SU-DHL-6 (cell line): ENCODE measurements around the gene SUGCT.

Experiments used
- H2AFZ ChIP-seq: fragments of 200-600 bp; sonication (generic); 2 replicates; pipeline ENCODE4 v1.6.1; 2014; ENCODE audit warnings: low read depth, mild to moderate bottlenecking, moderate library complexity, mixed read lengths, antibody characterized with exemption, low read length; ENCODE audit not compliant: severe bottlenecking
- H3F3A ChIP-seq: fragments of 200-600 bp; shearing (Covaris generic); 2 replicates; pipeline ENCODE4 v1.6.0; 2016; ENCODE audit warnings: antibody characterized with exemption, mild to moderate bottlenecking; ENCODE audit not compliant: insufficient read depth
- H3K27ac ChIP-seq: fragments of 200-600 bp; sonication (generic); 2 replicates; pipeline ENCODE4 v1.5.1; 2016; ENCODE audit warnings: low read depth, mild to moderate bottlenecking, low read length, moderate library complexity, mixed read lengths
- H3K27me3 ChIP-seq: fragments of 200-600 bp; sonication (generic), shearing (Covaris generic); 2 replicates; pipeline ENCODE4 v1.6.0; 2014; ENCODE audit warnings: mild to moderate bottlenecking, low read length
- H3K36me3 ChIP-seq: fragments of 200-600 bp; sonication (generic); 2 replicates; pipeline ENCODE4 v1.6.1; 2014; ENCODE audit warnings: mild to moderate bottlenecking, low read length, mixed read lengths
- H3K4me2 ChIP-seq: fragments of 300-600, 200-600 bp; shearing (Covaris generic), sonication (generic); 2 replicates; pipeline ENCODE4 v1.6.0; 2014; ENCODE audit warnings: low read length, low read depth, mild to moderate bottlenecking; ENCODE audit not compliant: poor library complexity, severe bottlenecking
- H3K4me3 ChIP-seq: fragments of 200-600 bp; sonication (generic); 2 replicates; pipeline ENCODE4 v1.5.1; 2014; ENCODE audit warnings: antibody characterized with exemption, low read length, mild to moderate bottlenecking, mixed read lengths; ENCODE audit not compliant: insufficient read depth, poor library complexity, severe bottlenecking
- H3K79me2 ChIP-seq: fragments of 200-600 bp; sonication (generic); 2 replicates; pipeline ENCODE4 v1.6.1; 2014; ENCODE audit warnings: mild to moderate bottlenecking, low read length, moderate library complexity; ENCODE audit not compliant: insufficient read depth
- H3K9ac ChIP-seq: fragments of 200-600 bp; sonication (generic); 2 replicates; pipeline ENCODE4 v1.7.0; 2014; ENCODE audit warnings: mild to moderate bottlenecking, low read length
- H3K9me2 ChIP-seq: fragments of 200-600 bp; sonication (generic); replicated peaks from 2 replicates; pipeline ENCODE4 v1.6.1; 2014; ENCODE audit warnings: low read length; ENCODE audit not compliant: insufficient read depth
- H3K9me3 ChIP-seq: fragments of 200-600 bp; sonication (generic); 2 replicates; pipeline ENCODE4 v1.6.1; 2014; ENCODE audit warnings: low read length, mixed read lengths; ENCODE audit not compliant: insufficient read depth
- H4K20me1 ChIP-seq: fragments of 200-600 bp; sonication (generic); 2 replicates; pipeline ENCODE4 v1.6.1; 2014; ENCODE audit warnings: low read depth, mild to moderate bottlenecking, antibody characterized with exemption, low read length, moderate library complexity, mixed read lengths
- CTCF ChIP-seq: fragments of 200-600 bp; sonication (generic); IDR thresholded peaks from one replicate; pipeline ENCODE4 v1.5.1; 2017; ENCODE audit warnings: antibody characterized with exemption, mild to moderate bottlenecking, low read length, moderate library complexity; ENCODE audit not compliant: insufficient read depth, poor library complexity, severe bottlenecking
- EZH2phosphoT487 ChIP-seq: fragments of 200-600 bp; sonication (generic), shearing (Covaris generic); conservative IDR thresholded peaks from 2 replicates; pipeline ENCODE4 v1.6.1; 2018; ENCODE audit warnings: mild to moderate bottlenecking, antibody characterized with exemption, low read length, moderate library complexity, mixed read lengths

Gene SUGCT

GRCh38 chr7:40204581-40204980 lies 69.8 kb downstream of the SUGCT start:
- Histone ChIP-seq H3K4me2 (no peak overlapping the region), H4K20me1 (no peaks in the 10 kb centered on the region), H3F3A (no peaks in the 10 kb centered on the region), H3K36me3 (no peaks in the 10 kb centered on the region), H3K27me3 (no peaks in the 10 kb centered on the region), H3K9me2 (no peaks in the 10 kb centered on the region), H3K27ac (no peak overlapping the region), H3K4me3 (no peak overlapping the region), H3K79me2 (no peaks in the 10 kb centered on the region), H3K9ac (no peak overlapping the region), H3K9me3 (no peaks in the 10 kb centered on the region), H2AFZ (no peak overlapping the region)
- TF ChIP-seq EZH2phosphoT487 (no peak), CTCF (no peak)

DNA sequence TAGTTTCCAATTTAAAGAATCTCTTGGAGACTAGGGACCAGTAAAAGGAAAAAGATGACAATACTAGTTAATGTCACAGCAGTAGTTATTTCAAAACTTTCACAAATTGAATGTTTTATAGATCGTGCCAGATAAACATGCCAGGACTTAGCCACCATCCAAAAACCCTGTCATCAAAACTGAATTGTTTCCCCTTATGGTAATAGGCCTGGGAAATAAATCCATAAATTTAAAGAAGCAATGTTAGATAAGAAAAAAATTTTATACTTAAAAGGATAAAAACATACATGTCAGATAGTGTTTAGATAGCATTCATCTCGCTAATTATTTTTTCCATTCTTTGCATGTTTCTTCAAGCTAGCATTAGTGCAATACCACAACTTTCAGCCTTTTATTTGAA lies 71.2 kb downstream of the SUGCT start:
- no peaks in the 10 kb centered on the region for H3K9me3 ChIP-seq
- no peak overlapping the region for H2AFZ ChIP-seq
- no peak overlapping the region for H3K4me3 ChIP-seq
- H3K36me3 ChIP-seq: no peaks in the 10 kb centered on the region
- no peak overlapping the region for H3K4me2 ChIP-seq
- no peak for TF ChIP-seq CTCF
- no peak for TF ChIP-seq EZH2phosphoT487
- H3F3A ChIP-seq: no peaks in the 10 kb centered on the region
- H3K27me3 ChIP-seq: no peaks in the 10 kb centered on the region
- H3K9ac ChIP-seq: no peak overlapping the region
- H3K9me2 ChIP-seq: no peaks in the 10 kb centered on the region
- H3K27ac ChIP-seq: no peak overlapping the region
- H3K79me2 ChIP-seq: no peaks in the 10 kb centered on the region
- no peaks in the 10 kb centered on the region for H4K20me1 ChIP-seq

DNA sequence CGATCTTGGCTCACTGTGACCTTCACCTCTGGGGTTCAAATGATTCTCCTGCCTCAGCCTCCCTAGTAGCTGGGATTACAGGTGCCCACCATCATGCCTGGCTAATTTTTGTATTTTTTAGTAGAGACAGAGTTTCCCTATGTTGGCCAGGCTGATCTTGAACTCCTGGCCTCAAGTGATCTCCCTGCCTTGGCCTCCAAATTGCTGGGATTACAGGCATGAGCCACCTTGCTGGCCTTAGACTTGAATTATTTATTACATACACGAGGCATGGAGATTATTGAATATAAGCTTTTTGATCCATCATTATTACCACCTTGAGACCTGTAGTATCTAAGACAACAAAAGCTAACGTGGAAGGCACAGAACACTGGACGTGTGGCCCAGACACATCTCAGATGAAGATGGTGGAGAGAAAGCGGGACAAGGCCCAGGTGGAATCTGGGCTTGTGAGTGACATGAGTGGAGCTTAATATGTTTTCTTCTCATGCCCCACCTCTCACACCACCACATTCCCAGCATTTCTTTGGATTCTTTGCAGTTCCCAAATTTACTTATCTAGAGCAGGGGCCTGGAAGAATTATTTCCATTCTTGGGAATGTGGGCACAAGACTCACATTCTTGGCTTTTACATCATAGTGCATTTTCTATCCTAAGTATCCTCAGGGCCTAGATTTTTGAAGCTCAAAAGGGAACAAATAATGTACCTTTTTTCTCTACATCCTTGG lies 76.6 kb downstream of the SUGCT start:
- H3K4me2 ChIP-seq: no peak overlapping the region
- H3F3A ChIP-seq: no peaks in the 10 kb centered on the region
- H3K4me3 ChIP-seq: no peak overlapping the region
- H3K9me2 ChIP-seq: no peaks in the 10 kb centered on the region
- TF ChIP-seq CTCF (no peak), EZH2phosphoT487 (no peak)
- H4K20me1 ChIP-seq: no peaks in the 10 kb centered on the region
- no peaks in the 10 kb centered on the region for H3K27me3 ChIP-seq
- H3K36me3 ChIP-seq: no peaks in the 10 kb centered on the region
- no peak overlapping the region for H3K27ac ChIP-seq
- no peak overlapping the region for H3K9ac ChIP-seq
- no peak overlapping the region for H2AFZ ChIP-seq
- no peaks in the 10 kb centered on the region for H3K9me3 ChIP-seq
- H3K79me2 ChIP-seq: no peaks in the 10 kb centered on the region
